B cell (primary cell): ENCODE measurements around the gene TPSB2. TPM values are rescaled to one million over a fixed set of nuclear protein-coding genes. Genes with fewer than 3 reads are reported as not detected.

Experiments
- ATAC-seq: fragments of 200-7000 bp; cut with Tn5 transposase; one replicate; pipeline ENCODE4 v1.10.0; 2021; ENCODE audit warnings: low read depth, mild to moderate bottlenecking, moderate number of reproducible peaks, moderate library complexity
- CTCF ChIA-PET: fragments of 350-600 bp; sonication (Branson Sonifier 250); formaldehyde crosslinking; loops from one replicate; lab custom pipeline; 2021; ENCODE audit warnings: antibody characterized with exemption, inconsistent platforms; lab: Charles Lee
- POLR2A ChIA-PET: fragments of 350-600 bp; sonication (Branson Sonifier 250); formaldehyde crosslinking; loops from one replicate; lab custom pipeline; 2021; ENCODE audit warnings: antibody characterized with exemption; lab: Charles Lee
- DNase-seq: peaks from one replicate; pipeline ENCODE4 v3.0.0; 2013
- H2AFZ ChIP-seq: 2 replicates; pipeline ENCODE4 v1.6.1; 2012; ENCODE audit warnings: mild to moderate bottlenecking, low read depth, low read length; ENCODE audit not compliant: insufficient read depth, poor library complexity, severe bottlenecking
- H3K27ac ChIP-seq, 2 donors: 1 replicate in 1 of 2; 2 replicates in 1 of 2; pipeline ENCODE4 v1.5.1; 2012 to 2013; ENCODE audit warnings: low read length in 2 of 2, mild to moderate bottlenecking in 2 of 2, moderate library complexity in 1 of 2
- H3K27me3 ChIP-seq, 4 experiments: fragments of 200-600 bp in 1 of 4; sonication (generic) in 1 of 4; replicated peaks in 1 of 4; 1 replicate in 2 of 4; 2 replicates in 2 of 4; pipeline versions ENCODE4 v1.6.1 to v1.7.0; 2013 to 2016; ENCODE audit warnings: low read length in 3 of 4, mild to moderate bottlenecking in 2 of 4, mixed read lengths in 1 of 4, moderate library complexity in 1 of 4; ENCODE audit not compliant: insufficient read depth in 4 of 4, control insufficient read depth in 3 of 4; ENCODE audit errors: control extremely low read depth in 1 of 4
- H3K36me3 ChIP-seq, 2 experiments: replicated peaks in 1 of 2; 1 replicate in 1 of 2; 2 replicates in 1 of 2; pipeline versions ENCODE4 v1.6.1 to v1.7.1; 2013; ENCODE audit warnings: low read length in 1 of 2; ENCODE audit not compliant: insufficient read depth in 2 of 2, control insufficient read depth in 1 of 2; ENCODE audit errors: control extremely low read depth in 1 of 2, extremely low read depth in 1 of 2
- H3K4me1 ChIP-seq, 2 donors: fragments of 200-600 bp in 1 of 2; sonication (generic) in 1 of 2; 1 replicate in 1 of 2; 2 replicates in 1 of 2; pipeline versions ENCODE4 v1.5.1 to v1.6.1; 2013 to 2017; ENCODE audit warnings: low read length in 2 of 2; ENCODE audit not compliant: control insufficient read depth in 2 of 2, insufficient read depth in 2 of 2
- H3K4me2 ChIP-seq: replicated peaks from 2 replicates; pipeline ENCODE3; 2012; ENCODE audit warnings: mild to moderate bottlenecking, low read depth, low read length; ENCODE audit not compliant: poor library complexity, severe bottlenecking
- H3K4me3 ChIP-seq, 5 experiments: fragments of 200-600 bp in 1 of 5; sonication (generic) in 1 of 5; 1 replicate in 3 of 5; 2 replicates in 2 of 5; pipeline versions ENCODE4 v1.5.1 to v1.7.0; 2011 to 2016; ENCODE audit warnings: low read length in 4 of 5, mild to moderate bottlenecking in 4 of 5, low read depth in 2 of 5, control low read depth in 1 of 5, moderate library complexity in 1 of 5; ENCODE audit not compliant: insufficient read depth in 1 of 5; ENCODE audit errors: control extremely low read depth in 1 of 5, extremely low read depth in 1 of 5
- H3K79me2 ChIP-seq: fragments of 200-600 bp; sonication (generic); one replicate; pipeline ENCODE4 v1.6.0; 2016; ENCODE audit warnings: low read length; ENCODE audit not compliant: control insufficient read depth, insufficient read depth
- H3K9ac ChIP-seq: fragments of 200-600 bp; sonication (generic); 2 replicates; pipeline ENCODE4 v1.6.1; 2017; ENCODE audit warnings: mild to moderate bottlenecking, low read length, moderate library complexity
- H3K9me3 ChIP-seq, 3 donors: one replicate each; pipeline versions ENCODE4 v1.6.1 to v1.7.1; 2013; ENCODE audit warnings: low read length in 2 of 3; ENCODE audit not compliant: control insufficient read depth in 2 of 3, insufficient read depth in 1 of 3; ENCODE audit errors: control extremely low read depth in 1 of 3
- H4K20me1 ChIP-seq: 2 replicates; pipeline ENCODE4 v1.6.0; 2012; ENCODE audit warnings: mild to moderate bottlenecking, low read length; ENCODE audit not compliant: insufficient read depth, control insufficient read depth, poor library complexity, severe bottlenecking
- H3K27ac Mint-ChIP-seq: one replicate; pipeline ENCODE4 v1.8.0; 2021; ENCODE audit warnings: mixed read lengths
- H3K27me3 Mint-ChIP-seq: one replicate; pipeline ENCODE4 v1.8.0; 2021; ENCODE audit warnings: mixed read lengths
- H3K4me1 Mint-ChIP-seq: one replicate; pipeline ENCODE4 v1.8.0; 2021; ENCODE audit warnings: mixed read lengths
- H3K4me3 Mint-ChIP-seq: one replicate; pipeline ENCODE4 v1.8.0; 2021; ENCODE audit warnings: mixed read lengths
- H3K9me3 Mint-ChIP-seq: one replicate; pipeline ENCODE4 v1.8.0; 2022; ENCODE audit warnings: mixed read lengths; ENCODE audit not compliant: insufficient read depth
- EZH2 ChIP-seq: IDR thresholded peaks from 2 replicates; pipeline ENCODE4 v1.6.1; 2012; ENCODE audit warnings: borderline replicate concordance, low read depth, mild to moderate bottlenecking, moderate library complexity, low read length; ENCODE audit not compliant: insufficient read depth, poor library complexity, severe bottlenecking
- WGBS: methylation state at CpG from one replicate; pipeline ENCODE4 v1.1.5; 2013; ENCODE audit warnings: missing lambda C conversion rate; ENCODE audit not compliant: insufficient coverage; 5-methylcytosine and 5-hydroxymethylcytosine counted together
- intact Hi-C: fragments of 100-400 bp; cut with micrococcal nuclease; formaldehyde crosslinking; loops from one replicate; pipeline ENCODE4 v1.10.0; 2022
- polyA plus RNA-seq: library from polyadenylated mRNA; depleted of rRNA; stranded (reverse); fragments of >200 nt; gene quantifications from 2 replicates; pipeline ENCODE4 v1.2.3, GENCODE V29; 2012
- total RNA-seq, 2 donors: library from RNA; stranded (reverse); fragments of 120-200 nt in 1 of 2; gene quantifications; 1 replicate in 1 of 2; 2 replicates in 1 of 2; pipeline versions ENCODE4 v1.2.3 to v1.2.4, GENCODE V29; 2013 to 2022
- TF ChIP-seq, protein P1 (sequence below): fragments of 200-600 bp; IDR thresholded peaks from one replicate; pipeline ENCODE4 v1.8.0; 2022; ENCODE audit warnings: antibody characterized with exemption, mild to moderate bottlenecking

Gene TPSB2
- total and polyA plus RNA-seq, 2 donors (not counting 1 experiment from before 2014, with no cell fraction given) = not detected

DNA sequence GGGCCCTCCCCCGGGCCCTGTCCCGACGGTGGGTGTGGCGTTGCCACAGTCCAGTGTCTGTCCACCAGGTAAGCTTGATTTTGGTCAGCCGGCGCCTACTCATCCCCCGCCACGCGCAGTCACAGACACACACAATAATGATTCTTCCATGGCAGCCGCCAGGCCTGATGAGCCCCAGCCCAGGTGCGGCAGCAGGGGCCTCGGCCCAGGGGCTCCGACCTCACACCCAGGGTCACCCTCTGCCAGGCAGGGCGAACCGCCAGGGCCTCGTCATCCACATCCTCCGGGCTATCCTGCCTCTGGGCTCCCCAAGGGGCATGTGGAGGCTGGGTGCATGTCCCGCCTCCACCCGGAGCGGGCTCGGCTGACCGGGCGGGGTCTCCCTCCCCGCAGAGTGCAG is 12.5 kb downstream of the TPSB2 start:
- Histone ChIP-seq H3K27ac (no peak overlapping the region), H3K27me3 (no peaks in the 10 kb centered on the region), H3K4me3 (no peak overlapping the region), H3K4me2 (no peak overlapping the region), H3K9me3 (no peaks in the 10 kb centered on the region), H3K9ac (no peak overlapping the region), H3K4me1 (no peaks in the 10 kb centered on the region), H3K79me2 (no peaks in the 10 kb centered on the region), H2AFZ (no peak overlapping the region), H3K36me3 (no peaks in the 10 kb centered on the region), H4K20me1 (no peaks in the 10 kb centered on the region)
- DNase-seq (no peak), ATAC-seq (no peak)
- intact Hi-C loops = no loop called here
- Mint-ChIP-seq H3K27ac (no peak overlapping the region), H3K4me3 (no peak overlapping the region), H3K4me1 (no peaks in the 10 kb centered on the region), H3K9me3 (no peaks in the 10 kb centered on the region), H3K27me3 (no peaks in the 10 kb centered on the region)
- 93% methylated on average over 24 of the region's 24 CpGs for WGBS
- ChIA-PET POLR2A (no interaction called here), CTCF (no interaction called here)
- TF ChIP-seq EZH2 = no peak
- TF ChIP-seq, protein P1, sequence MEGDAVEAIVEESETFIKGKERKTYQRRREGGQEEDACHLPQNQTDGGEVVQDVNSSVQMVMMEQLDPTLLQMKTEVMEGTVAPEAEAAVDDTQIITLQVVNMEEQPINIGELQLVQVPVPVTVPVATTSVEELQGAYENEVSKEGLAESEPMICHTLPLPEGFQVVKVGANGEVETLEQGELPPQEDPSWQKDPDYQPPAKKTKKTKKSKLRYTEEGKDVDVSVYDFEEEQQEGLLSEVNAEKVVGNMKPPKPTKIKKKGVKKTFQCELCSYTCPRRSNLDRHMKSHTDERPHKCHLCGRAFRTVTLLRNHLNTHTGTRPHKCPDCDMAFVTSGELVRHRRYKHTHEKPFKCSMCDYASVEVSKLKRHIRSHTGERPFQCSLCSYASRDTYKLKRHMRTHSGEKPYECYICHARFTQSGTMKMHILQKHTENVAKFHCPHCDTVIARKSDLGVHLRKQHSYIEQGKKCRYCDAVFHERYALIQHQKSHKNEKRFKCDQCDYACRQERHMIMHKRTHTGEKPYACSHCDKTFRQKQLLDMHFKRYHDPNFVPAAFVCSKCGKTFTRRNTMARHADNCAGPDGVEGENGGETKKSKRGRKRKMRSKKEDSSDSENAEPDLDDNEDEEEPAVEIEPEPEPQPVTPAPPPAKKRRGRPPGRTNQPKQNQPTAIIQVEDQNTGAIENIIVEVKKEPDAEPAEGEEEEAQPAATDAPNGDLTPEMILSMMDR = no peak

GRCh38 chr16:1216681-1217400 is 13.1 kb downstream of the TPSB2 start:
- Histone ChIP-seq H3K9me3 (no peaks in the 10 kb centered on the region), H3K4me2 (no peak overlapping the region), H3K4me1 (no peaks in the 10 kb centered on the region), H4K20me1 (no peaks in the 10 kb centered on the region), H2AFZ (no peak overlapping the region), H3K79me2 (no peaks in the 10 kb centered on the region), H3K27me3 (no peaks in the 10 kb centered on the region), H3K4me3 (no peak overlapping the region), H3K9ac (no peak overlapping the region), H3K36me3 (no peaks in the 10 kb centered on the region), H3K27ac (no peak overlapping the region)
- intact Hi-C loops = no loop called here
- WGBS = 86% methylated on average over 32 of the region's 32 CpGs
- no peaks in the 10 kb centered on the region for H3K4me1 Mint-ChIP-seq
- ChIA-PET CTCF (no interaction called here), POLR2A (no interaction called here)
- H3K9me3 Mint-ChIP-seq = no peaks in the 10 kb centered on the region
- no peak for TF ChIP-seq EZH2
- TF ChIP-seq, protein P1 = no peak
- no peak overlapping the region for H3K4me3 Mint-ChIP-seq
- no peak for DNase-seq
- no peak for ATAC-seq
- H3K27ac Mint-ChIP-seq = no peak overlapping the region
- H3K27me3 Mint-ChIP-seq = no peaks in the 10 kb centered on the region
